HG03196 (cell line): ENCODE results near the gene SYNE1.
"Not testable (repeated sequence)": the region's sequence is repeated elsewhere in the genome, so short reads cannot be mapped to it uniquely, and the experiment has no call there.

Source experiments
- ATAC-seq: cut with Tn5 transposase; IDR thresholded peaks from one replicate; pipeline ENCODE4 v1.9.1; 2021; ENCODE audit not compliant: unreplicated experiment

The SYNE1 gene

DNA sequence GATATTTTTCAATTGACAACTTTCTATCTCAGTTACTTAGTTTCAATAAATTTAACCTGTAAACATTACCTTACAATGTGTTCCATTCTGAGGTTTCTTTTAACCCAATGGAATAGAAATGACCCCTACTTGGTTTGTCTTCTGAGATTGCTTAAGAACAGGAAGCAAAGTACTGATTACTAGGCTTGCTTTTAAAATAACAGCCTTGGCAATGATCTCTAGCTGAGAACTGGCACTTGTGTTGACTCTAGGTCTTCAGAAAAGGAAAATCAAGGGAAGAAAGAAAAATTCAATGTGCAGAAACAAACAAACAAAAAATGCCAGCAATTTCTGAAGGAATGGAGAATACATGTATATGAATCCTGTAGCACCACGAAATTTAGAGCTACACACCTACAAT is 66.1 kb downstream of the SYNE1 start:
- no peak for ATAC-seq

DNA sequence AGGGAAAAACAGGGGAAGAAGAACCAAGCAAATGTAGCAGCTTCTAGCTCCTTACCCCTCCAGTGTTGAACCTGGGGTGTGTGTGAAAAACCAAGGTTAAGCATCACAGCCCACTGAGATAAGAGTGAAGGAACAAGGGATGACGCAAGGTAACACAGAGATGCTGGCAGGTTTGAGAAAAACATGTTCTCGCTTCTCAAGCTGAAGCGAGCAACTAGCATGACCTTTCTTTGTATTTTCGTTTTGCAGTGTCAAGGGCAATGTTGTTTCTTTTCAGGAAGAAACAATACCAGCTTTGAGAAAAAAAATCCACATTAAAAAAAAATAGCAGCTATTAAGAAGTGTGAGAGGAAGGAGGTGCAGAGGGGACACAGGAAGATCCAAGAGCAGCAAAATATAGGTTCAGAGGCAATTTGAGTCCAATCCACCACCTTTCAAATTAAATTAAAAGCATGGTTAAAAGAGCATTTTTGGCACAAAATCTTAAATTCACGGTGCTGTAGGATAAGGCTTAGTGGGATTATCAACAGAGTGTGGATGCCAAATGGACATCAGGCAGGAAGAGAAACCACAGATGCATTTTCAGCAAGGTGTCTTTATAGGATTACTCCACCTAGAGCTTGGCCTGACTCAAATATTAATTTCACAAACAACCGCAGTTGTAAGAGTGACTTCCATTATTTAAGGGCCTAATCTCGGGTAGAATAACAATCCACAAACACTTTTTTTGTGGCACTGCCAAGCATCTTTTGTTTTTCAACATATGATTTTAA is 70.9 kb downstream of the SYNE1 start:
- ATAC-seq: no peak

DNA sequence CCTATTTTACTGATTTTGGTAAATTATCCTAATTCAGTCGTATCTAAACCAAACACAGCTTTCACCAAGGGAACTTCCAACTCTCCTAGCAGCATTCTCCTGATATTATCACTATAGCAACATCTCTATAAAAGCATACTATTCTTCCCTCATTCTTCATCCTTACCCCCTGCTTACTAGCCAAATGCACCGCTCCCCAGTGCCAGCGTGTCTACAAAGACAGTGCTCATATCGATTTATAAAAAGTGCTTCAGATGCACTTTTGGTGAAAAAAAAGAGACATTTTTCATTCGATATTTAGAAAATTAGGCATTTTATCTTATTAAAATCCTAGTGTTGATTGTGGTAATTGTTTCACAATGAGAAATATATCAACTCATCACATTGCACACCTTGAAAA is 74.0 kb downstream of the SYNE1 start:
- no peak for ATAC-seq

DNA sequence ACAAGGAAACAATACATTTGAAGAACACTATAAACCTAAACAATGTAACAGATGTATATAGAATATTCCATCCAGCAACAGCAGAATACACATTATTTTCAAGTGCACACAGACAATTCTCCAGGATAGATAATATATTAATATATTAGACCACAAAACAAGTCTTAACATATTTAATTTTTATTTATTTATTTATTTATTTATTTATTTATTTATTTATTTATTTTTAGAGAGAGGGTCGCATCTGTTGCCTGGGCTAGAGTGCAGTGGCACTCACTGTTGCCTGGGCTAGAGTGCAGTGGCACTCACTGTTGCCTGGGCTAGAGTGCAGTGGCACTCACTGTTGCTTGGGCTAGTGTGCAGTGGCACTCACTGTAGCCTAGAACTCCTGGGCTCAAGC is 78.4 kb downstream of the SYNE1 start:
- ATAC-seq: not testable (repeated sequence)

DNA sequence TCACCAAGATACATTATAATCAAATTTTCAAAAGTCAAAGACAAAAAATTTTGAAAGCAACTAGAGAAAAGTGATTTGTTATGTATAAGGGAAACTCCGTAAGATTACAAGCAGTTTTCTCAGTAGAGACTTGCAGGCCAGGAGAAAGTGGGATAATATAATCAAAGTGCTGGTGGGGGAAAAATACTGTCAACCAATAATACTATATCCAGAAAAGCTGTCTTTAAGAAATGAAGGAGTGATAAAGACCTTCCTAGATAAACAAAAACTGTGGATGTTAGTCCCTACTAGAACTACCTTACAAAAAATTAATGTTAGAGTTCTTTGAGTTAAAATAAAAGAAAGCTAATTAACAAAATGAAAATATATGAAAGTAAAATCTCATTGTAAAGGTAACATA is 79.7 kb downstream of the SYNE1 start:
- ATAC-seq: no peak

DNA sequence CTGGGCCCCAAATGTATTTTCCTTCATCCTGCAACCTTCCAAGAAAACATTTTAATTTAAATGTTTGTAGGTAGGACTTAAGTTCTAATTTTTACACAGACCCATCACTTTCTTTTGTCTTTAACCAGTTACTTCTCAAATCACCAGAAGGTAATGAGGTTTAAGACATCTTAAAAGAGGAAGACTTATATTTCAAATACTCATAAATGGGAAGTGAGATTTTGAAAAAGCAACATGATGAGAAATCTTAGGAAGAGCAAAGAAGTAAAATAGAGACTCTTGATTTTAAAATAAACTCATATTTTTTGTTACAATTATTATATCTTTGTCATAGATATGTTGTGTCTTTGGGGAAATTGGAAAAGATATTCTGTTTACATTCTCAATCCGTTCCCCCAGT is 82.3 kb downstream of the SYNE1 start:
- ATAC-seq: no peak

DNA sequence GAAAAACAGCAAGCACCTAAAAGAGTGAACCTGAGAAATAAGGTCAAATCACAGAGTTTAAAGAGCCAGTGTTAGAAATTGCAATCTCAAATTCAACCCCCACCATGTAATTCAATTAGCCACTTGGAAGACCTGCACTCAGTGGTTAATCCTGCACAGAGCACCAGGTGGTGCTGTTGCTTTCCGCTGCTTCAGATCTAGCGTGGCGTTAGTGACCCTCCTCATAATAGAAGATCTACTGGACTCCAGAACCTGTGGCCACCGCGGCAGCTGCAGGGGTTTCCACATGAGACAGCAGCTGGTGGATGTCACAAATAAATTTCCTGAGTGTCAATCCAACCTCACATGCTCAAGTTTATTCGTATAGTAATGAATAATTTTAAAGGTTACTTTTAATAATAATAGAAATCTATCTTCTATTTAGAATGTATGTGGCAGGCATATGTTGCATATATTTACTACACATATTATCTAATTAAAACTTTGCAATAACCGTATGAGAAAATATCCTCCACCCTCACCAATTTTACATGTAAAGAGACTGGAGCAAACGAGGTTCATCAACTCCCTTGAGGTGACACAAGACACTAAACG is 84.4 kb downstream of the SYNE1 start:
- peak; percentile 92 for ATAC-seq

DNA sequence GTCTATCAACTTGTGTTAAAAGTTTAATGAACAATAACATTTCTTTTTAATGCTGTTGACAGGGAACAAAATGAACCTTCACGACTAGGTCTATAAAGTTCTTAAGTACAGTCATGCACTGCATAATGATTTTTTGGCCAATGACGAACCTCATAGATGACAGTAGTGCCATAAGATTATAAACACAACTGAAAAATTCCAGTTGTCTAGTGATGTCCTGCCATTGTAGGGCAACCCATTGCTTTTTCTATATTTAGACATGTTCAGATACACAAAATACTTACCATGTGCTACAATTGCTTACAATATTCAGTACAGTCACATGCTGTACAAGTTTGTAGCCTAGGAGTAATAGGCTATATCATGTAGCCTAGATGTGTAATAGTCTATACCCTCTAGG is 93.6 kb downstream of the SYNE1 start:
- ATAC-seq: no peak

DNA sequence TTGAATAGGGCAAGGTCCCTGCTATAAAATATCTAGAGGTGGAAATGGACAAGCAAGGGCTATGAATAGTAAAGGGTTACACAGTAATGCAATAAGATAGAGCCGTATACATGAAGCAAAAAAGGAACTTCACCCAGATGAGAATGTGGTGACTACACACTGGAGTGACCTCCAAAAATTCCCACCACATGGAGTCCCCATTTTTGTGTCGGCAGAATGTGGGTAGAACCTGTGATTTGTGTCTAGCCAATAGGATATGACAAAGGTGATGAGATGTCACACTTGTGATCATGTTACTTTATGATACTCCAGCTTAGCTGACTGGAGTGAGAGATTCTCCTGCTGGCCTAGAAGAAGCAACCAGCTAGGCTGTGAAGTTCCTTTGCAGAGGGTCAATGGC is 96.8 kb downstream of the SYNE1 start:
- ATAC-seq: no peak

DNA sequence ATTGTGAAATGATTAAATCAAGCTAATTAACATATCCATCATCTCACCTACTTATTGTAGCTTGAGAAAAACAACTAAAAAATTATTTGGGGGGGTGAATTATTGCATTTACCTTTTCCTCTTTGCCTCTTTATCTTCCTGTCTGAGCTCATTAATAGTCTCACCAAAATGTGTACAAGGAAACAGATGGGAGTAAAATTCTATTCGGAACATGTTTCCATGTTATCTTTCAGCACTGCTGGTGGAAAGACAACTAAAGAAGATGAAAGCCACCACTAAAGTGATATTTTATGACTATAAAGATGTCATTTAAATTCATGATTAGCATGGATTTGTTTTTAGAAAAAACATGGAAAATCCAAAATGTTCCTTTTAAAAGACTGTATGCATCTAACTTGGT is 102.6 kb downstream of the SYNE1 start:
- ATAC-seq: no peak

DNA sequence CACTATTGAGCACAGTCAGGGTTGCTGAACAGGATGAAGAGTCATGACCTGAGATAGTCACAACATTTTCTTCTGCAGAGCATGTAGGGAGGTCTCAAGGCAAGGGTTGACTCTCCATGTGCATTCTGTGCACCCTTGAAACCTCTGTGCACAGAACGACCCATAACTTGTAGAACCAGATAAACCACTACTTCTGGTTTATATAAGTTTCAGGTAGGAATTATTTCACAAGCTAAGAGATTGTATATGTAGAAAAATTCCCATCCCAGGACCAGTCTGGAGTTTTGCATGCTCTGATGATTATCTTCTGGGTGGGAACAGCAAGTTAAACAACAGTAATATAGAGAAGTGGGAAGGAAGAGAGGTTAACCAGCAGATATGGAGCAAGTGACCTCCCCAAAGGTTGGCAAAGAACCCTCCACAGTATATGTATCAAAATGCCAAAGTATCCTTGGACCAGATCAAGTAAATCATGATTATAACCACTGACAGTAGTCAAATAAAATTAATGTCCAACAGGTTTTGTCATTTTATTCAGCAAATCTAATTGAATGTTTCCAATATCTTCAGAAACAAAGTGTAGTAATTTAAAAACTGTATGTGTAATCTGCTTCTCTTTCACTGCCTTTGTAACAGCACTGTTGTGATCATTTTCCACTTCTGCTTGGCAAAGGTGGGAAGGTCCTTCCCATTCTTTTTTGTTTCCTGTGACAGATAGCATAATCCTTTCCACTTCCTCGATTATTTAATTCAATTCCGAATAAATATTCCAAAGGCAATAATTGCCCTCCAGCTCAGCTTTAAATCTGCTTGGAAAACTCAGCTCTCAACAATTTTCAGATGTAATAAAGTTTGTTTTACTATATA is 104.4 kb downstream of the SYNE1 start:
- no peak for ATAC-seq

DNA sequence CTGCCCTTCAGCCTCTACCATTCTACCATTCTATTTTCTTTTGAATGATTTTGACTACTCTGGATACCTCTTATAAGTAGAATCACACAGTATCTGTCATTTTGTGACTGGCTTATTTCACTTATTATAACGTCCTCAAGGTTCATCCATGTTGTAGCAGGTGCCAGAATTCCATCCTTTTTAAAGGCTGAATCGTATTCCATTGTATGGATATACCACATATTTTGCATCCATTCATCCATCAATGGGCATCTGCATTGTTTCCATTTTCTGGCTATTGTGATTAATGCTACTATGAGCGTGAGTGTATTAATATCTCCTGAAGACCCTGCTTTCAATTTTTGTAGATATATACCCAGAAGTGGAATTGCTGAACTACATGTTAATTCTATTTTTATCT is 105.5 kb downstream of the SYNE1 start:
- no peak for ATAC-seq

DNA sequence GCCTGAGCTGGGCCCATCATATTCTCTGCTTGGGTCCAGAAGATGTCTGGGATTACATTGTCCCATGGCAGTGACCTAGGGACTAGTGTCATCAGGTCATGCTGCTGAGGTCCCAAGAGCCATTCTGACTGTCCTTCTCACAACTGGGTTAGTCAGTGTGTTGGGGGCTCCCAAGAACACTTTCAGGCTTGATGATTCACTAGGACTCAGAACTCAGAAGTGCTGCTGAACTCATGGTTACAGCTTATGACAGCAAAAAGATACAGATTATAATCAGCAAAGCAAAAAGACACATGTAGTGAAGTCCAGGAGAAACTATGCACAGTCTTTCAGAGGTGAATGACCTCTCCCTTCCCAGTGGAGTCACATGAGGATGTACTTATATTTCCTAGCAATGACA is 107.8 kb downstream of the SYNE1 start:
- ATAC-seq: no peak

DNA sequence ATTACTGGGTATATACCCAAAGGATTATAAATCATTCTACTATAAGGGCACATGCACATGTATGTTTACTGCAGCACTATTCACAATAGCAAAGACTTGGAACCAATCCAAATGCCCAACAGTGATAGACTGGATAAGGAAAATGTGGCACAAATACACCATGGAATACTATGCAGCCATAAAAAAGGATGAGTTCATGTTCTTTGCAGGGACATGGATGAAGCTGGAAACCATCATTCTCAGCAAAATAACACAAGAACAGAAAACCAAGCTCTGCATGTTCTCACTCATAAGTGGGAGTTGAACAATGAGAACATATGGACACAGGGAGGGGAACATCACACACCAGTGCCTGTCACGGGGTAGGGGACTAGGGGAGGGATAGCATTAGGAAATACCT is 123.0 kb downstream of the SYNE1 start:
- not testable (repeated sequence) for ATAC-seq

DNA sequence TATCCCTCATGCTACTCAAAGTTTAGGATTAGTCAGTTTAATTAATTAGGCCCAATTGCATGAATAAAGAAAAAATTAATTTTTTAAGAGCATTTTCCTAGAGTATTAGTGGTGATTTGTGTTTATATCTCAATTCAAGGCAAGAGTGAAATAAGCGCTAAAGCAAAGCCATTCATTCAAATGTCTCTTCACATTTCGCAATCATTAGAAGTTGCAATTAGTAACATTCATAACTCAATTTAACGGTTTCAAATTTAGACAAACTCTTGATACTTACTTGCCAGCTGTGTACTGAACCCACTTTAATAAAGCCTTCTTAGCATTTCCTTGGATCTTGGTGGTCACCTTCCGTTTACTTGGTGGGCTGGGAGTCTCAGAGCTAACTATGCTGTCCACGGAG is 127.2 kb downstream of the SYNE1 start:
- ATAC-seq: no peak

DNA sequence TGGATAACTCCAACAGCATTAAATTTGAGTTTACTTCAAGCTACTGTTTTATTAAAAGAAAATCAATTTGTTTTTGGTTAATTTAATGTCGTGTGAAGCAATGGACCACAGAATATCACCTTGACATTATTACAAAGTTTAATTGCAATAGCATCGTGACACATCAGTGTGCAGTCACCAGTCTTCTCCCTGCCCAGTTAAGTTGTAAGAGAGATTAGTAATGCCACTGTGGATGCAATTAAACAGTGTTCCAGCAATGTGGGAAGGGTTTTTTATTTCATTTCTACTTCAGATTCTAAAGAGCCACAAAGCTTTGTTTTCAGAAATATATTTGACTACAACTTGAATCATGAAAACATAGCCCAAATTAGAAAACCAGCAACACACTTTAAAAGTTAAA is 128.7 kb downstream of the SYNE1 start:
- ATAC-seq: no peak

DNA sequence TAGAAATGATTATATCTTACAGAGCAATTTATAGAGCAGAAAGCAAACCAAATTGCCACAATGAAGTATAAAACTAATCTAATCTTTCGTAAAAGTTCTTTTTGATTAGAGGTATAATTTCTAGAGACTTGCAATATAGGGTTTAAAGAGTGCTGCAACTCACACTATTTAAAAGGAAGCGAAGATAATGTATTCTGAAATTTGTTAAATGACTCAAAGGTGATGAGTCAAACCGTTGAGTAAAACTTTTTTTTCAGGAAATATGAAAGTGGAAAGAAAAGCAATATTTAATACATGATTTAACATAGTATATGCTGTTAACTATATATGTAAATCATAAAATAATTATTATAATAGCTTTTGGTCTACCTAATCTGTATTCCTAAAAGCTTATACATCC is 133.6 kb downstream of the SYNE1 start:
- no peak for ATAC-seq

DNA sequence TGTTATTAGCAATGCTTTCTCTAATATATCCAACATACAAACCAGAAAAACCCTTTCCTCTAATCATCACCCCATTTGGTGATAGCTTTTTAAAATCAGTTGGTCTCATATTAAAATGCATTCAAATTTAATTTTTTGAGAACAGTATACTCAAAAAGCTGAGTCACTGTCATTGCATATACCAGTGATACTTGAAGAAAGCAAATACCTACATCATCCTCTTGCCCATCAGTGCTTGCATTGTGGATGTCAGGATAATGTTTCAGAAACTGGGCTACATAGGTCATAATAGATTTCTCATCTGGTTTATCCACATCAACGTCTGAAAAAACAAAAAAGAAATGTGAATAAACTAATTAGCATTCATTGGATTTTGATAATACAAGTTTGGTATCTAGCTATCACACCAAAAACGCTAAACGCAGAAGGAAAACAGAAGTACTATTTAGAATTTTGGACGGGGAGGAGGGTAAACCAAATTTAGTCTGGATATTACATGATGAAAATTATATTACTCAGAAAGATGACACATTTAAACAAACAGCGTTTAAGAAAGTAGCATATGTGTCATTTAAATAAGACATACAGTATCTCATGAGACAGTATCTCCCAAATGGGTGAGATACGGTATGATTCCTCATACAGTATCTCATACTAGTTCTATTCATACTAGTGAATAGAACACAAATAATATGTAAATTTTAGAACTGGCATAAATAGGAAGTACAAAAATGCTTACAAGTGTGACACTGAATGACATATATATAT is 134.6 kb downstream of the SYNE1 start:
- ATAC-seq: no peak

DNA sequence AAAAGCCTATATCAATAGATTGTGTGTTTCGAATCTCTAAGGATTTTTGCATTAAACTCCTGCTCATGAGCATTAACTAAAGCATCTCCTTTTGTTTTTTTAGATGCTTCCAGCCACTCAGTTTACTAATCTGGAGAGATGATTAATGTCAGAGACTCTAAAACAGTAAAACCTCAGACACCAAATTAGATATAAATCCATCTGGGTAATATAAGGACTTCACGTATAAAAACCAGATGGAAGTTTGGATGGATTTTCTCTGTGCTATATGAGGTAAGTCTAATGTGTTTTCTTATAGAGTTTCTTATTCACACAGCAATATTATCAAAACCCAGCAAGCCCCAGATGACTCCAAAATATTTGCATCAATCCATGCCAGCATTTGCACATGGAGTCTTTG is 137.2 kb downstream of the SYNE1 start:
- no peak for ATAC-seq

DNA sequence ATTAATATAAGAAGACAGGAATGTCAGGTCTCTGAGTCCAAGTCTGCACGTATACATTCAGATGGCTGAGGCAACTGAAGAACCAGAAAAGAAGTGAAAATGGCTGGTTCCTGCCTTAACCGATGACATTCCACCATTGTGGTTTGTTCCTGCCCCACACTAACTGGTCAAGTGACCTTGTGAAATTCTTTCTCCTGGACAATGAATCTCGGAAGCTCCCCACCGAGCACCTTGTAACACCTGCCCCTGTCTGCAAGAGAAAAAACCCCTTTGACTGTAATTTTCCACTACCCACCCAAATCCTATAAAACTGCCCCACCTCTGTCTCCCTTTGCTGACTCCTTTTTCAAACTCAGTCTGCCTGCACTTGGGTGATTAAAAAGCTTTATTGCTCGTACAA is 140.4 kb downstream of the SYNE1 start:
- ATAC-seq: no peak

DNA sequence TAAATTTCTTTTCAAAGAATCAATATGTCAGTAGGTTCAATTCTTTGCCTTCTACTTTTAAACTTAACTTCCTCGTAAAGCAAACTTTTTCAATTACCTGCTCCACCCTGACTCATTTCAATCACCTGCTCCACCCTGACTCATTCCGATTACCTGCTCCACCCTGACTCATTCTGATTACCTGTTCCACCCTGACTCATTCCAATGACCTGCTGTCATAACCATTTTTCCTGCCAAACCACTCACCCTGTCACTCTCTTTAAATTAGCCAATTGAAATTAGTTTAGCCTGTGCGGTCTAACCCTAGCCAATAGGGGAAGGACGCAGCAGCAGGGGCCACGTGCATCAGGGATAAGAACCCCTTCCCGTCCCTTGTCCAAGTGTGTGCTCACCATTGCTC is 141.7 kb downstream of the SYNE1 start:
- not testable (repeated sequence) for ATAC-seq
